CD4-positive, alpha-beta memory T cell (primary cell): ENCODE measurements around the gene NDUFA7. TPM values are rescaled to one million over a fixed set of nuclear protein-coding genes. Genes with fewer than 3 reads are reported as not detected.
"Not testable (repeated sequence)": the region's sequence is repeated elsewhere in the genome, so short reads cannot be mapped to it uniquely, and the experiment has no call there.

Source experiments
- CTCF ChIA-PET: fragments of 350-600 bp; sonication (Branson Sonifier 250); formaldehyde crosslinking; loops from one replicate; lab custom pipeline; 2021; ENCODE audit warnings: inconsistent platforms; ENCODE audit not compliant: partially characterized antibody; lab: Charles Lee
- POLR2A ChIA-PET: fragments of 350-600 bp; sonication (Branson Sonifier 250); formaldehyde crosslinking; loops from one replicate; lab custom pipeline; 2021; ENCODE audit not compliant: partially characterized antibody; lab: Charles Lee
- DNase-seq, 5 donors: peaks; one replicate each; pipeline versions ENCODE4 v3.0.0 to v3.0.0-alpha.2; 2020 to 2022; ENCODE audit warnings: mixed read lengths in 1 of 5
- H3K27ac ChIP-seq: one replicate; pipeline ENCODE4 v1.7.0; 2013; ENCODE audit warnings: low read depth, low read length
- H3K27me3 ChIP-seq: 2 replicates; pipeline ENCODE4 v1.7.0; 2013; ENCODE audit warnings: mild to moderate bottlenecking, low read length, moderate library complexity; ENCODE audit not compliant: insufficient read depth
- H3K36me3 ChIP-seq: 2 replicates; pipeline ENCODE4 v1.7.0; 2013; ENCODE audit warnings: mild to moderate bottlenecking, low read length, moderate library complexity; ENCODE audit not compliant: insufficient read depth
- H3K4me1 ChIP-seq: 2 replicates; pipeline ENCODE4 v1.7.0; 2013; ENCODE audit warnings: mild to moderate bottlenecking, low read length, moderate library complexity; ENCODE audit not compliant: insufficient read depth
- H3K4me3 ChIP-seq, 2 donors: one replicate each; pipeline ENCODE4 v1.7.0; 2013; ENCODE audit warnings: low read length in 2 of 2, mild to moderate bottlenecking in 1 of 2
- H3K9me3 ChIP-seq, 2 donors: one replicate each; pipeline ENCODE4 v1.7.0; 2013; ENCODE audit warnings: low read length in 2 of 2, control low read depth in 1 of 2; ENCODE audit not compliant: control insufficient read depth in 1 of 2
- H3K27ac Mint-ChIP-seq, 7 donors: one replicate each; pipeline ENCODE4 v1.8.0; 2020 to 2021; ENCODE audit warnings: mixed read lengths in 7 of 7, mild to moderate bottlenecking in 6 of 7, inconsistent platforms in 3 of 7, moderate library complexity in 3 of 7
- H3K27me3 Mint-ChIP-seq, 2 donors: one replicate each; pipeline ENCODE4 v1.8.0; 2020 to 2021; ENCODE audit warnings: mixed read lengths in 2 of 2
- H3K36me3 Mint-ChIP-seq, 2 donors: one replicate each; pipeline ENCODE4 v1.8.0; 2020 to 2021; ENCODE audit warnings: mixed read lengths in 2 of 2, inconsistent platforms in 1 of 2, mild to moderate bottlenecking in 1 of 2
- H3K4me1 Mint-ChIP-seq, 4 donors: one replicate each; pipeline ENCODE4 v1.8.0; 2020 to 2021; ENCODE audit warnings: mixed read lengths in 4 of 4, mild to moderate bottlenecking in 1 of 4
- H3K4me3 Mint-ChIP-seq, 8 donors: one replicate each; pipeline ENCODE4 v1.8.0; 2020 to 2021; ENCODE audit warnings: mixed read lengths in 8 of 8, mild to moderate bottlenecking in 7 of 8, moderate library complexity in 6 of 8, inconsistent platforms in 3 of 8
- H3K9me3 Mint-ChIP-seq, 8 donors: one replicate each; pipeline ENCODE4 v1.8.0; 2020 to 2021; ENCODE audit warnings: mixed read lengths in 8 of 8, mild to moderate bottlenecking in 5 of 8, inconsistent platforms in 3 of 8, moderate library complexity in 1 of 8
- intact Hi-C: fragments of 100-400 bp; cut with micrococcal nuclease; formaldehyde crosslinking; loops from one replicate; pipeline ENCODE4 v1.15.1; 2023
- polyA plus RNA-seq, 2 donors: library from polyadenylated mRNA; unstranded; fragments of 300-500 nt; fragmentation: Illumina TruSeq; gene quantifications; one replicate each; pipeline ENCODE4 v1.2.3, GENCODE V29; 2021
- total RNA-seq, 2 experiments: library from RNA; stranded (reverse); gene quantifications; one replicate each; pipeline ENCODE4 v1.2.3, GENCODE V29; 2021

The NDUFA7 gene
- total and polyA plus RNA-seq, 4 experiments from 2014 or later, result 30.4 to 115 (median 69.8) TPM

DNA sequence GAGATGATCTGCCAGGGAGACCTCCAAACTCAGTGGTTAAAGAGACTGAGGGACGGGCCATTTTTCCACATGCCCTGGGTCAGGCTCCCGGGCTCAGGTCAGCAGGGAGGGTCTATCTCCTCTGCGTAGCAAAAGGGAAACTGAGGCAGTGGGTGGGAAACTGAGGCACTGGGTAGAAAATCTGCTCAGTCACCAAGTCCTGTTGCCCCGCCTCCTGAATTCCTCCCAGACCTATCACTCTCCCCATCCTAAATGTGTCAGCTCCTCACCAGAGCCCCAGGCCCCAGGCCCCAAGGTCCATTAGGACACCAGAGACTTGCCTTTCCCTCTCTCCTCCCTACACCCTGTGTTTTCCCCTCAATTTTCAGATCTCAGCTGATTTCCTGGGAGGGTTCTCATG lies 15.4 kb downstream of the NDUFA7 start:
- no peaks in the 10 kb centered on the region for H3K9me3 ChIP-seq
- peaks cover 39% of the 10 kb centered on the region for H3K4me1 ChIP-seq
- DNase-seq, result peak in 1 of 5 donors; percentile 22
- intact Hi-C loops, result loop anchor here (10.0 kb wide), 1 partner anchor 1111 kb away; no protein-coding TSS in a partner anchor
- Mint-ChIP-seq H3K9me3 (no peaks in the 10 kb centered on the region), H3K27ac (peak overlapping the region in 6 of 7 donors; percentile 33 to 99 (median 80)), H3K4me1 (peaks cover 12 to 43% (median 28%) of the 10 kb centered on the region in 4 donors), H3K4me3 (peak overlapping the region in 2 of 8 donors; percentile 25 to 38), H3K27me3 (no peaks in the 10 kb centered on the region), H3K36me3 (peaks cover 0 to 25% of the 10 kb centered on the region in 2 donors)
- POLR2A ChIA-PET, result interaction anchor here (1.3 to 3.6 kb wide), 2 partner anchors 9 to 15 kb away, joined by 3 to 14 read pairs; partner anchors contain the start of genes NDUFA7 and RPS28
- no peaks in the 10 kb centered on the region for H3K27me3 ChIP-seq
- no peak overlapping the region for H3K27ac ChIP-seq
- CTCF ChIA-PET, result interaction anchor here (2.1 kb wide), 1 partner anchor 37 kb away, joined by 7 read pairs; no protein-coding TSS in a partner anchor
- no peaks in the 10 kb centered on the region for H3K36me3 ChIP-seq
- no peak overlapping the region for H3K4me3 ChIP-seq

DNA sequence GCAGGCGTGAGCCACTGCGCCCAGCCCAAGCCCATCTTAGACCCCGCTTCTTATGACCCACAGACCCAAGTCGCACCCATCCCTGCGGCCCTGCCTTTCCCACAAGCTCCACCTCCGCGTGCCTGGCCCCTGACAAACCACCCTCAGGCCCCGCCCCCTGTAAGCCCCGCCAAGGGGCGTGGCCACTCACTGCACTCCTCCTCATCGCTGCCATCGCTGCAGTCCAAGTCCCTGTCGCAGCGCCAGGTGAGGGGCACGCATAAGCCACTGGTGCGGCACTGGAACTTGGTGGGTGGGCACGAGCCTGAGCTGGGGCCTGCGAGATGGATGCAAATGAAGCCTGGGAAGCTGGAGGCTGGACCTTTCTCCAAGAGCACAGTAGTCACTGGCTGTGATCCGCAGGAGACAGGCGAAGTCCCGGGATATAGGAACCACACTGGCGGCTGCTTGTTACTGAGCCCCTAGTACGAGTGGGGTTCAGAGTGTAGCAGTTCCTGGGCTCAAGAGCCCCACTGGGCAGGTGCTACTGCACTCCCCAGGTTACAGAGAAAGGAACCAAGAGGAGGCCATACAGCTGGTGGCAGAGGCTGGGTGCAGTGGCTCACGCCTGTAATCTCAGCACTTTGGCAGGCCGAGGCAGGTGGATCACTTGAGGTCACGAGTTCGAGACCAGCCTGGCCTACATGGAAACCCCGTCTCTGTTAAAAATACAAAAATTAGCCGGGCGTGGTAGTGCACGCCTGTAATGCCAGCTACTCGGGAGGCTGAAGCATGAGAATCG lies 16.1 kb downstream of the NDUFA7 start:
- POLR2A ChIA-PET, result interaction anchor here (1.6 to 3.6 kb wide), 2 partner anchors 16 kb away, joined by 3 to 14 read pairs; partner anchors contain the start of genes NDUFA7 and RPS28
- no peaks in the 10 kb centered on the region for H3K27me3 Mint-ChIP-seq
- CTCF ChIA-PET, result interaction anchor here (0.6 kb wide), 1 partner anchor 47 kb away, joined by 3 read pairs; no protein-coding TSS in a partner anchor
- intact Hi-C loops, result loop anchor here (10.0 kb wide), 1 partner anchor 1110 kb away; no protein-coding TSS in a partner anchor
- H3K4me1 Mint-ChIP-seq, result peaks cover 12 to 43% (median 28%) of the 10 kb centered on the region in 4 donors
- H3K36me3 ChIP-seq, result no peaks in the 10 kb centered on the region
- no peak overlapping the region for H3K4me3 Mint-ChIP-seq
- H3K9me3 Mint-ChIP-seq, result no peaks in the 10 kb centered on the region
- peak overlapping the region in 4 of 7 donors; percentile 4 to 99 (median 60) for H3K27ac Mint-ChIP-seq
- H3K4me1 ChIP-seq, result peaks cover 39% of the 10 kb centered on the region
- H3K9me3 ChIP-seq, result no peaks in the 10 kb centered on the region
- H3K4me3 ChIP-seq, result no peak overlapping the region
- H3K27me3 ChIP-seq, result no peaks in the 10 kb centered on the region
- peak in 1 of 5 donors; percentile 42 for DNase-seq
- H3K36me3 Mint-ChIP-seq, result peaks cover 0 to 25% of the 10 kb centered on the region in 2 donors
- H3K27ac ChIP-seq, result no peak overlapping the region

DNA sequence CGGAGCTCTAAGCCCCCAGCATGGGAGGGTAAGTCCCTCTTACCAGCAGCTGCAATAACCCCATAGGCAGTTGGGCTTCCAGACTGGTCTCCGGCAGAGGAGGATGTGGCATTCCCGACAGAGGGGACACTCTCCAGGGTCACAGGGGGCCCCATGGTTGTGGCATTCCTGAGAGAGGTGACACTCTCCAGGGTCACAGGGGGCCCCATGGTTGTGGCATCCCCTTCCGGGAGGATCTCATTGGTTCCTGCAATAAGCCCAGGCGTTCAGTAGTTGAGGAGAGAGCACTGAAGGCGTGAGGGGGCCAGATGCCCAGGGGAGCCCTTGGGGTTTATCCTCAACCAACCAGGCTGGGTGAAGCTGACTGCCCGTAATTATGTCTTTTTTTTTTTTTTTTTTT lies 18.4 kb downstream of the NDUFA7 start:
- Histone ChIP-seq H3K27me3 (no peaks in the 10 kb centered on the region), H3K4me3 (no peak overlapping the region), H3K4me1 (peaks cover 24% of the 10 kb centered on the region), H3K27ac (no peak overlapping the region), H3K9me3 (no peaks in the 10 kb centered on the region), H3K36me3 (no peaks in the 10 kb centered on the region)
- no peak overlapping the region for H3K27ac Mint-ChIP-seq
- ChIA-PET POLR2A (no interaction called here), CTCF (interaction anchor here (1.1 to 1.5 kb wide), 2 partner anchors 33 to 39 kb away, joined by 3 read pairs; no protein-coding TSS in a partner anchor)
- peaks cover 9 to 23% (median 16%) of the 10 kb centered on the region in 4 donors for H3K4me1 Mint-ChIP-seq
- intact Hi-C loops, result loop anchor here (10.0 kb wide), 1 partner anchor 1108 kb away; no protein-coding TSS in a partner anchor
- H3K4me3 Mint-ChIP-seq, result no peak overlapping the region
- H3K27me3 Mint-ChIP-seq, result no peaks in the 10 kb centered on the region
- no peak for DNase-seq
- H3K9me3 Mint-ChIP-seq, result no peaks in the 10 kb centered on the region
- peaks cover 0 to 18% of the 10 kb centered on the region in 2 donors for H3K36me3 Mint-ChIP-seq

DNA sequence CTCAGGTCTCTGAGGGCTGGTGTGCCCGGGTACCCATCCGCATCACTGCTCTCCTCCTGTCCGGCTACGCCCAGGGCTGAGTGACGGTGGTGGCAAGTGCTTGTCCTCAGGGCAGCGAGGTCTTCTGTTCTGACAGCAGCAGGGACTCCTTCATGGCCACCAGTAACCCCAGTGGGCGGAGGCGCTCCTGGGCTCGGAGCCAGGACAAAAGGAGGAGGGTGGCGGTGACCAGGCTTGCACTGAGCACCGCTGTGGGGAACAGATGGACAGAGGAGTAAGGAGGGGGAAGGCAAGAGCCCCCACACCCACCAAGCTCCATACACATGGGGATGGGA lies 18.9 kb downstream of the NDUFA7 start:
- H3K9me3 Mint-ChIP-seq, result no peaks in the 10 kb centered on the region
- intact Hi-C loops, result loop anchor here (10.0 kb wide), 1 partner anchor 1108 kb away; no protein-coding TSS in a partner anchor
- H3K27me3 Mint-ChIP-seq, result no peaks in the 10 kb centered on the region
- ChIA-PET POLR2A (no interaction called here), CTCF (interaction anchor here (1.1 to 1.5 kb wide), 2 partner anchors 32 to 38 kb away, joined by 3 read pairs; no protein-coding TSS in a partner anchor)
- Histone ChIP-seq H3K4me3 (no peak overlapping the region), H3K4me1 (peaks cover 20% of the 10 kb centered on the region), H3K36me3 (no peaks in the 10 kb centered on the region), H3K27me3 (no peaks in the 10 kb centered on the region), H3K9me3 (no peaks in the 10 kb centered on the region), H3K27ac (no peak overlapping the region)
- H3K27ac Mint-ChIP-seq, result no peak overlapping the region
- H3K36me3 Mint-ChIP-seq, result peaks cover 0 to 14% of the 10 kb centered on the region in 2 donors
- H3K4me3 Mint-ChIP-seq, result no peak overlapping the region
- DNase-seq, result peak in 1 of 5 donors; percentile 35
- H3K4me1 Mint-ChIP-seq, result peaks cover 7 to 18% (median 12%) of the 10 kb centered on the region in 4 donors

DNA sequence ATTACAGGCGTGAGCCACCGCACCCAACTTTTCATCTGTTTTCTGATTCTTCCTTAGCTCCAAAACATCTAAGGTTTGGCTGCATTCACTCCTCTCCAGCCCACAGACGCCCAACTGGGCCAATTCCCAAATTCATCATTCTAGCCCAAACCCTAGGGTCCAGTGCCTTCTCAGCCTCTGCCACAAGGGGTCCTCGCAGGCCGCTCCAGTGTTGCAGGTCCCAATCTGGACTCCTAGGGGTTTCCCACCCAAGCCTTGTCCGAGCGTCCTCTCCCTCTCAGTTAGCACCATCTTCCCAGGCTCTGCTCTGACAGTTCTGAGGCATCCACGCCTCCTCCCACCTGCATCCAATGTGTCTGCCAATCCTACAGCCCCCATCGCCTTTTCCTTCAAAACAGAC lies 29.8 kb downstream of the NDUFA7 start:
- intact Hi-C loops, POLR2A ChIA-PET, H3K27me3 Mint-ChIP-seq, H3K27me3 ChIP-seq, H3K36me3 Mint-ChIP-seq, DNase-seq, H3K4me3 Mint-ChIP-seq, H3K27ac Mint-ChIP-seq, H3K4me1 ChIP-seq, H3K4me3 ChIP-seq, H3K36me3 ChIP-seq, H3K27ac ChIP-seq, H3K4me1 Mint-ChIP-seq, CTCF ChIA-PET, H3K9me3 Mint-ChIP-seq, H3K9me3 ChIP-seq: not testable (repeated sequence)

DNA sequence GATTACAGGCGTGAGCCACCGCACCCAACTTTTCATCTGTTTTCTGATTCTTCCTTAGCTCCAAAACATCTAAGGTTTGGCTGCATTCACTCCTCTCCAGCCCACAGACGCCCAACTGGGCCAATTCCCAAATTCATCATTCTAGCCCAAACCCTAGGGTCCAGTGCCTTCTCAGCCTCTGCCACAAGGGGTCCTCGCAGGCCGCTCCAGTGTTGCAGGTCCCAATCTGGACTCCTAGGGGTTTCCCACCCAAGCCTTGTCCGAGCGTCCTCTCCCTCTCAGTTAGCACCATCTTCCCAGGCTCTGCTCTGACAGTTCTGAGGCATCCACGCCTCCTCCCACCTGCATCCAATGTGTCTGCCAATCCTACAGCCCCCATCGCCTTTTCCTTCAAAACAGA lies 44.7 kb downstream of the NDUFA7 start:
- not testable (repeated sequence) for H3K4me1 ChIP-seq

DNA sequence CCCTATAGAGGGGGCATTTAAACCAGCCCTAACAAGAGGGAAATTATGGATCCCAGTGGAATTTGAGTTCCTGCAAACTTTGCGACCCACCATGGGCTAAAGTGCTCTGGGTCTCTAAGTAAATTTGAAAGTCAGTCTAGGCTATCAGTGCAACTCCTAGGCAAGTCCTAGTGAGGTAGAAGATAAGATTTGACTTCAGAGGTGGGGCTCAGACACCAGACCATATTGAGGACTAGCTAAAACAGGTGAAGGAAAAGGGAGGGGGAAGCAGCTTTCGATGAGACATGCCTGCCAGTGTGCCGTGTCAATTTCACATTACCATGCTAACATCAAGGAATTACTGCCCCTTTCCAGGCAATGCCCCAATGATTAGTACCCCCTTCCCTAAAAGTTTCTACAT lies 51.5 kb downstream of the NDUFA7 start:
- H3K4me1 Mint-ChIP-seq, result peaks cover 7 to 16% (median 11%) of the 10 kb centered on the region in 4 donors
- CTCF ChIA-PET, result interaction anchor here (0.6 to 4.2 kb wide), 12 partner anchors 32 to 309 kb away, joined by 3 to 27 read pairs (median 4); partner anchors contain the start of genes NDUFA7 and RPS28

More for the DNA sequence above, 44.7 kb downstream of the NDUFA7 start:
- H3K4me3 Mint-ChIP-seq, intact Hi-C loops, H3K9me3 Mint-ChIP-seq, H3K4me3 ChIP-seq, CTCF ChIA-PET, POLR2A ChIA-PET, H3K4me1 Mint-ChIP-seq, H3K36me3 Mint-ChIP-seq, DNase-seq, H3K27ac Mint-ChIP-seq, H3K27ac ChIP-seq, H3K27me3 ChIP-seq, H3K36me3 ChIP-seq, H3K9me3 ChIP-seq, H3K27me3 Mint-ChIP-seq: not testable (repeated sequence)

More for the DNA sequence above, 51.5 kb downstream of the NDUFA7 start:
- Histone ChIP-seq H3K4me3 (peak overlapping the region; percentile 66 to 88), H3K27ac (peak overlapping the region; percentile 76), H3K9me3 (no peaks in the 10 kb centered on the region), H3K27me3 (no peaks in the 10 kb centered on the region), H3K36me3 (no peaks in the 10 kb centered on the region), H3K4me1 (peaks cover 10% of the 10 kb centered on the region)
- Mint-ChIP-seq H3K27me3 (no peaks in the 10 kb centered on the region), H3K36me3 (no peaks in the 10 kb centered on the region), H3K27ac (peak overlapping the region; percentile 86 to 97 (median 93)), H3K9me3 (no peaks in the 10 kb centered on the region), H3K4me3 (peak overlapping the region; percentile 90 to 97 (median 92))
- POLR2A ChIA-PET, result interaction anchor here (0.9 to 1.2 kb wide), 4 partner anchors 42 to 54 kb away, joined by 3 to 8 read pairs (median 4); partner anchors contain the start of genes NDUFA7 and RPS28
- intact Hi-C loops, result loop anchor here (5.0 kb wide), 2 partner anchors 112 to 128 kb away; no protein-coding TSS in a partner anchor
- no peak for DNase-seq
